Lung microvascular endothelial cell (primary cell): ENCODE data around the gene HNRNPUL1. TPM values are rescaled to one million over a fixed set of nuclear protein-coding genes. Genes with fewer than 3 reads are reported as not detected.
"Not testable (repeated sequence)": the region's sequence is repeated elsewhere in the genome, so short reads cannot be mapped to it uniquely, and the experiment has no call there.

ENCODE experiments used
- DNase-seq, 2 donors: peaks; one replicate each; pipeline versions ENCODE4 v3.0.0 to v3.0.0-alpha.2; 2010; ENCODE audit warnings: low read depth in 2 of 2
- total RNA-seq: library from RNA; depleted of rRNA; stranded (reverse); fragments of >200 nt; gene quantifications from 2 replicates; pipeline ENCODE4 v1.2.1, GENCODE V29; 2014

HNRNPUL1 gene
- total RNA-seq, 1 donor from 2014 or later = 42.1 TPM

DNA sequence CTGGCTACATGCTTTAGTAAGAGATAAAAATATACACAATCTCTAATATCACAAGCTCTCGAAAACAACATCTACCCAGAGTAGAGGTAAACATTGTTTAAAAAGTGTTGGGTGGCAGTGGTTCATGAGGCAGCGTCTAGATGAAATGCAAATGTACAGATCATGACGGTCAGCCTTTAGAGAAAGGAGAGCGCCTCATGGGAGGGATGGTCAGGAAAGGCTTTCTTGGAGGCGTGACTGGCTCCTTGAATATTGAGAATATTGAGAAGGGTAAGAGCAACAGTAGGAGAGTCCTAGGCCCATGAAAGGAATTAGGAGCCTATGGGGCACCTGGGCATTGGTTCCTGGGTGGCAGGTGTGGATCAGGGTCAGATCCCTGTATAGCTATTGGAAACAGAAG is 10.6 kb downstream of the HNRNPUL1 start:
- DNase-seq = no peak

- no peak for DNase-seq
Observed at GRCh38 chr19:41276231-41276630, 12.1 kb downstream of the HNRNPUL1 start.

DNA sequence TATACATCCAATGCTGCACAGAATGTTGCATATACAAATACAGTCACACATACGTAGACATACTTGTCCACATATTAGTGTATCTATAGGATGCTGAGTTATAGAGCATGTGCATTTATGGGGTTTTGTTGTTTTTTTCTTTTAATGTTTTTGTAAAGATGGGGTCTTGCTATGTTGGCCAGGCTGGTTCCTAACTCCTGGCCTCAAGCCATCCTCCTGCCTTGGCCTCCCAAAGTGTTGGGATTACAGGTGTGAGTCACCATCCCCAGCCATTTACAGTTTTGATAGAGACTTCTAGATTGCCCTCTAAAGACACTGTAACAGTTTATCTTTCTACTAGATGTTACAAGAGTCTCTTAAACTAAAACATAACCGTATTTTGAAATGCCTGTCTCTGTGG is 14.3 kb downstream of the HNRNPUL1 start:
- DNase-seq = no peak

- no peak for DNase-seq
Observed at GRCh38 chr19:41288673-41289530, 24.7 kb downstream of the HNRNPUL1 start.

GRCh38 chr19:41289814-41290213 is 25.6 kb downstream of the HNRNPUL1 start:
- not testable (repeated sequence) for DNase-seq

DNA sequence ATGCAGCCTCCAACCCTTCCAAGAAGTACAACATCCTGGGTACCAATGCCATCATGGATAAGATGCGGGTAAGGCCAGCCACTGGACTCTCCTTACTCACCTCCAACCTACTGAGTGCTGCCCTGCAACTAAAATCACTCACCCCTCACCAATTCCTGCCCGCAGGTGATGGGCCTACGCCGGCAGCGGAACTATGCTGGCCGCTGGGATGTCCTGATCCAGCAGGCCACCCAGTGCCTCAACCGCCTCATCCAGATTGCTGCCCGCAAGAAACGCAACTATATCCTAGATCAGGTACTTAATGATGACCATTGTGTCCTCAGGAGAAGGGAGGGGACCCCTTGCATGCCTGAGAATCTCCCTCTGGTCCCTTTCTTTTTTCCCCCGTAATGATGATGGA is 30.2 kb downstream of the HNRNPUL1 start:
- DNase-seq = no peak

- no peak for DNase-seq
Observed at GRCh38 chr19:41295499-41295898, 31.3 kb downstream of the HNRNPUL1 start.

GRCh38 chr19:41296433-41296871 is 32.3 kb downstream of the HNRNPUL1 start:
- DNase-seq = no peak

DNA sequence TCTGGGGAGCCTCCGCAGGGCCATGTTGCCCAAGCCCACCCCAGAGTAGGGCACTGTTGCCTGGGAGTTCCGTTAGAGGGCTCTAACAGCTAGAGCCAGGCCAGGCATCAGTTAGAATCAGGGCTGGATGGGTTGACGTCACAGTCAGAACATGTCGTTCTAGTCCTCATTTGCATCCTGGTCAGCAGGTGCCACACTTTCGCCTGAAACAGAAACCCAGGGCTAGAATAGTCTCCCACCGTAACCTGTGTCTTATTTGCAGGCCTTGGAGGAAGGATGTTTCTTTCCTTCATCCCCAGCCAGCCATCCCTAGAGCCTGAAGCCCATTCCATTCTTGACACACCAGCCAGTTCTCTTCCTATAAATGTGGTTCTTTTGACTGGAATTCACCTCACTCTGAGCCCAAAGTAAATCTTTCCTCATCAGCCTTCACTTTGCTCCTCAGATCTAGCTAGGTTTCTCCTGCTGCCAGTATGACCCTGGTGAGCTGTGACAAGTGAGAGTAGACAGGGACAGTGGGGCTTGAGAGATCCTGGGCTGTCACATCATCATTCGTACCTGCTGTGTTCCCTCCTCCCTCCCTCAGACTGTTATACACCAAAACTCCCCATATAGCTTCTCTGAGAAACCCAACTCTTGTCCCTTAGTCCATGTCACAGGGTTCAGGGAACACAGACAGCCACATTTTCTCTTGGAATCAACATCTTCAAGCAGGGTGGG is 33.6 kb downstream of the HNRNPUL1 start:
- no peak for DNase-seq

DNA sequence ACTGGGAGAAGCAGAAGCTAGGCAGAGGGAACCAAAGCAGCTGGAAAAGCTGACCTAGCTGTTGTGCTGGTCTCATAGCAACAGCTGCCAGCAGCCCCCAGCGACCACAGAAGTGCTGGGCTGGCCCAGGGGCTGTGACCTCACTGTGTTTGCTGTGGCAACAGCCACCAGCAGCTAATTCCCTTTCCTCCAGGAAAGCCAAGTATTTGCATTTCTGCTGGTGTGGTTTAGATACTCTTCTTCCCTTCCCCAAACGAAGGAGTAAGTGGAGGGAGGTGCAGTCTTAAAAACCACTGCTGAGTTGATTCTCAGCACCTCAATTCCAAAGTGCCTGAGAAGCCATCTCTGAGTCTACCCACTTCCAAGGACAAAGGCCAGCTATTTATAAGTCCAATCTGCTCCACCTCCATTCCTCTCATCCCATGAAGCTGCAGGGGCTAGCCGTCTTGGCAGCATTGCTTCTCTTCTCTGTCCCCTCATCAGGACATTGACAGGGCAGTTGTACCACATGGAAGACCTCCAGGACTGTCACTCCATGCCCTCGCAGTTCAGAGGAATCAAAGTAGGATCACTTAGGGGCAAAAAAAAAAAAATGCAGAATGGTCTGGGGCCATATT is 34.3 kb downstream of the HNRNPUL1 start:
- DNase-seq = peak; percentile 85 to 93

DNA sequence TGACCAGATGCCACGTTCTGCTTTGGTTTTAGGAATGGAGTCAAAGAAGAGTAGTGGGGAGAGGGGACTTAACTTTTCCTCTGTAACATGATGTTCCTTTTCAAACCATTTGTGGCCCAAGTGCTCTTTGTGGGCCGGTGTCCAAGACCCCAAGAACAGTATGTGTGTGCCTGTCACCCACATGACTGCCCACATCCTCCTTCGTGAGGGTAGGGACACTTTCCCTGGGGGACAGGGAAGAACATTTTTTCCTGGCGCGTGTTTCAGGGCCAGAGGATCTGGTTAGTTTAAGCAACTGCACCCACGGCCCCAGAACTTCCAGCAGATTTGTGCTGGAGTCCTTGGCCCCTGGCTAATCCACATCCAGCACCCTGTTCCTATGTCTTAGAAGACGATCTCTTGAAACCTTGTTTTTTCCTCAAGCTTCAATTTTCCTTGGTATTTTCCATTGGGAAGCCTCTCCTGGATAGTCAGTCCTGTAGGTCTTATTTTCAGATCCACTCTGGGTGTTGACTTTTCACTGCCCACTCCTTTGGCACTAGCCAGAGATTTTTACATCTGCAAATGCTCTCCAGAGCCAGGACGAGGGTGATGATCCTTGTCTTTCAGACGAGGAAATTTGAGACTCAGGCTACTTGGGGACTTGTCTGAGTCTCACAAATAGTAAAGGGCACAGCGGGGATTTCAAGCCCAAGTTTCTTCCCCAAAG is 35.0 kb downstream of the HNRNPUL1 start:
- no peak for DNase-seq

DNA sequence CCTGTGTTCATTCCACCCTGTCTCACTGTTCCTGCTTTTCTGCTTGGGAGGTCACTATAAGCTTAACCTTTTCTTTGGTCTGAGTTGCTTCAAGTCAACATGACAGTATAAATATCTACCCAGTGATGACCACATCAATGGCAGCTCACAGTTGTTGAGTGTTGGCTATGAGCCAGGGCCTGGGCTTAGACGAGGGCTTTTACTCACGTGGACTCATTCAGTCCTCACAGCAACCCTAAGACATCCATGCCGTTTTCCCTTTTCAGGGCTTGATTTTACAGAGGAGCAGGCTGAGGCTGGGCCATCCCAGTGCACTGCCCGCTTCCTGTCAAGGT is 35.5 kb downstream of the HNRNPUL1 start:
- peak; percentile 62 to 85 for DNase-seq

GRCh38 chr19:41300555-41300954 is 36.4 kb downstream of the HNRNPUL1 start:
- DNase-seq = no peak

- DNase-seq = no peak
Observed at GRCh38 chr19:41302624-41303351, 38.6 kb downstream of the HNRNPUL1 start.

DNA sequence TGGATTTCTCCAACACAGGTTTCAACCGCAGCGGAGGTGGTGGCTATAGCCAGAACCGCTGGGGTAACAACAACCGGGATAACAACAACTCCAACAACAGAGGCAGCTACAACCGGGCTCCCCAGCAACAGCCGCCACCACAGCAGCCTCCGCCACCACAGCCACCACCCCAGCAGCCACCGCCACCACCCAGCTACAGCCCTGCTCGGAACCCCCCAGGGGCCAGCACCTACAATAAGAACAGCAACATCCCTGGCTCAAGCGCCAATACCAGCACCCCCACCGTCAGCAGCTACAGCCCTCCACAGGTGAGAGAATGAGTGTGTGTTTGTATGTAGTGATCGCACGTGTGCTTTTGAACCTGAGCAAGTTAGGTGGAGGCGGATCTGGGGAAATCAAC is 39.8 kb downstream of the HNRNPUL1 start:
- no peak for DNase-seq

DNA sequence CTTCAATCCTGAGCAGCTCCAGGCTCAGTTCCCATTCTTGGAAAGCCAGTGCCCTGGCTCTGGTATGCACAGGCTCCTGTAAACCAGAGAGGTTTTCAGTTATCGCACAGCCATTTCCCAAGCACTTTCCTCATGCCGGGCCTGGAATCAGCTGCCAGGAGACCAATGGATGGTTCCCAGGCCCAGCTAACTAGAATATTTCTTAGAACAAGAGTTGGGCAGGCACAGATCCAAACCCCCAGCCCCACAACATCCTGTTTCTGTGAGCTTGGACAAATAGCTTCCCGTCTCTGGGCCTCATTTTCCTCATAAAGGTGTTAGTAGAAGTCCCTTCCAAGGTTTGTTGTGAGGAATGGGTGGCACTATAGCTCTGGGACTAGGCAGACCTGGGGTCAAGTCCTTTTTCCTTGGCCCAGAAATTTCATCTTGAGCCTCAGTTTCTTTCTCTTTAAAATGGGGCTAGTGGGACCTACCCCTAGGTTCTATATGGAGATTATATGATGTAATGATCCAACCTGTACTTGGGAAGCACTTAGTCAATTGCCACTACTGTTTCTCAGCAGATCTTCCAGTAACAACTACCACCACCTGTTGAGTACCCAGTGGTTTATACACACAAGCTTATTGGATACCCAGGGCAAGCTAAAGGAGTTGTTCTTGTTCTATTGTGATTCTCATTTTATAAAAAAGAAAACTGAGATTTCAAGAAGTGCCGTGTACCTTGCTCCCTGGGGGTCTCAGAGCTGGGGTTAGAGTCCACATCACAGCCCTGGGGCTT is 40.7 kb downstream of the HNRNPUL1 start:
- DNase-seq = peak in 1 of 2 donors; percentile 68

DNA sequence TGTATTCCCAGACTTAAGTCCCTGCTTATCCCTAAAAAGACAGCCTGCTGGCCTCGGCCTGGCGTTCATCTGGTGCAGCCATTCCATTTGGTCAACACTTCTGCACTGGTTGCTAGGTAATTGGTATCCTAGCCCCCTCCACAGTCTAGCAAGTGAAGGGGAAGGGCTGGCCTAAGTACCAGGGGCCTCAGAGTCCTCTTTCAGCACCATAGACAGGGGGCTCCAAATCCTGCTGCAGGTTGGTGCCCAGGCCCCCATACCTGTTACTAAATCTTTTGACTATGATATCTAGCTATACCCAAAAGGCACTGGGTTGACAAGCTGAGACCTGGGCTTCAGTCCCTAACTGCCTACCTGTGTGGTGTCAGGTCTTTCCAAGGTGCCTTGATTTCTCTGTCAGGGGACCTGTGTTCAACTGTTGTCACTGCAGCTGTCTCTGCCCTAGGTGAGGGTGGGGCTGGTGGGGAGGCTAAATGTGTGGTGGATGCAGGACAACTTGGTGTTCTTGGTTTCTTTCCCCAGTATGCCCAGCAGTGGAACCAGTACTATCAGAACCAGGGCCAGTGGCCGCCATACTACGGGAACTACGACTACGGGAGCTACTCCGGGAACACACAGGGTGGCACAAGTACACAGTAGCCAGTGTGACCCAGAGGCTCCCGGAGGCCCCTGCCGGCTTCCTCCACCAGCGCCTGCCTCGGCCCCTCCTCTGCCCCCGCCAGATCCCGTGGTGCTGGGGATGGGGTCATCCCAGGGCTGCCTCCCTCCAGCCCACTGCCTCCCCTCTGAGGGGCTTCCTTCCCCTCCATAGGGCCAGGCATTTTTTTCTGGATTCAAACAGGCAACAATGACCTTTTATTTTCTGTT is 42.0 kb downstream of the HNRNPUL1 start:
- no peak for DNase-seq

DNA sequence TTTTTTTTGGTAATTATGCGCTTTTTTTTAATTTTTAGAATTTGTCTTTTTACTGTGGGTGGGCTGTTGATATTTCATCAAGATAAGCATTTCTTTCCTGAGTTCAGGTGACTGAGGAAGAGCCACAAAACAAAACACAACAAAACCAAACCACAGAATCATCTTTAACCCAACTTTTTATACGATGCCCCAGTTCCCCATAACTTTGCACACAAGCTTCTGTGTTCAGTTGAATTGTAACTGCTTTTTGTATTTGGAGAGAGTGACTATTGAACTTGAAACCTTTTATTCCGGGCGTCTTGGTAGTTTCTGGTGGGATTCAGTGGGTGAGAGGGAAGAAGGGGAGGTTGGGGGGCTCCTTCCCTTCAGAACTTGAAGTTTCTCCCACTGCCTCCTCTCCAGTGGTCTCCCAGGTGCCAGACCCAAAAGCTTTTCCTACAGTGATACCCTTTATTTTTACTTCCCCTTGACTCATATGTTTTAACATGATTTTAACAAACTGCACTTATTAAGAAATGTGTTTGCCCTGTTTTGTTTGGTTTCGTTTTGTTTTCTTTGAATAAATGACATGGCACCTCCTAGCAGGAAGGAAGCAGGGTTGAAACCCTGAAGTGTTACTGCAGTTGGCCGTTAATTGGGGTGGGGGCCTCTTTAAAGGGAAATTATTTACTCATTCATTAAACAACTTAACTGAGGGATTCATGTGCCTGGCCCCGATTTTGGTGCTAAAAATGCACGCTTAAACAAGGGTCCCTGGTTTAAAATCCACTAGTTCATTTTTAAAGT is 43.1 kb downstream of the HNRNPUL1 start:
- peak in 1 of 2 donors; percentile 36 for DNase-seq
